Stimulated activated naive CD4-positive, alpha-beta T cell treated with Interleukin-2 at 50 U/mL for 16 hours (primary cell): ENCODE results near the gene PTTG2.
"Not testable (repeated sequence)": the region's sequence is repeated elsewhere in the genome, so short reads cannot be mapped to it uniquely, and the experiment has no call there.

ENCODE experiments used
- DNase-seq: peaks from one replicate; lab custom pipeline; 2025; lab: John Stamatoyannopoulos, UW

Gene PTTG2

GRCh38 chr4:37960098-37960497 is at the start of gene PTTG2:
Gene PTTG2 (plus strand): TSS chr4:37960398. CDS start chr4:37960435, 37 bp downstream.
- no peak for DNase-seq

GRCh38 chr4:37914539-37914938 is 45.7 kb upstream of the PTTG2 start:
- no peak for DNase-seq

- no peak for DNase-seq
These were observed 42.8 kb upstream of the PTTG2 start for GRCh38 chr4:37917388-37917787.

GRCh38 chr4:37918653-37919052 is 41.5 kb upstream of the PTTG2 start:
- no peak for DNase-seq

- DNase-seq = no peak
These were observed 37.9 kb upstream of the PTTG2 start for GRCh38 chr4:37922328-37922727.

- not testable (repeated sequence) for DNase-seq
These were observed 37.1 kb upstream of the PTTG2 start for GRCh38 chr4:37923089-37923488.

- DNase-seq = no peak
These were observed 35.3 kb upstream of the PTTG2 start for GRCh38 chr4:37924946-37925345.

GRCh38 chr4:37927434-37927833 is 32.8 kb upstream of the PTTG2 start:
- no peak for DNase-seq

- no peak for DNase-seq
These were observed 31.5 kb upstream of the PTTG2 start for GRCh38 chr4:37928426-37929416.

GRCh38 chr4:37934096-37934495 is 26.1 kb upstream of the PTTG2 start:
- no peak for DNase-seq

GRCh38 chr4:37934609-37935008 is 25.6 kb upstream of the PTTG2 start:
- no peak for DNase-seq

- DNase-seq = no peak
These were observed 25.2 kb upstream of the PTTG2 start for GRCh38 chr4:37935026-37935425.

- DNase-seq = no peak
These were observed 23.2 kb upstream of the PTTG2 start for GRCh38 chr4:37936889-37937498.

- no peak for DNase-seq
These were observed 22.0 kb upstream of the PTTG2 start for GRCh38 chr4:37938208-37938607.

GRCh38 chr4:37946503-37947179 is 13.6 kb upstream of the PTTG2 start:
- DNase-seq = no peak

GRCh38 chr4:37948542-37948941 is 11.7 kb upstream of the PTTG2 start:
- DNase-seq = no peak

GRCh38 chr4:37949636-37950426 is 10.4 kb upstream of the PTTG2 start:
- no peak for DNase-seq

GRCh38 chr4:37951461-37952352 is 8.5 kb upstream of the PTTG2 start:
- DNase-seq = no peak

- DNase-seq = no peak
These were observed 7.0 kb upstream of the PTTG2 start for GRCh38 chr4:37953156-37953555.

GRCh38 chr4:37953620-37954293 is 6.4 kb upstream of the PTTG2 start:
- no peak for DNase-seq
